HG02840 (cell line): Measurements from ENCODE around the gene TBC1D14.
"Not testable (repeated sequence)": the region's sequence is repeated elsewhere in the genome, so short reads cannot be mapped to it uniquely, and the experiment has no call there.

Experiments
- ATAC-seq: cut with Tn5 transposase; IDR thresholded peaks from one replicate; pipeline ENCODE4 v1.9.1; 2021; ENCODE audit warnings: mild to moderate bottlenecking, moderate library complexity, moderate number of reproducible peaks; ENCODE audit not compliant: unreplicated experiment, low FRiP score

The TBC1D14 gene

DNA sequence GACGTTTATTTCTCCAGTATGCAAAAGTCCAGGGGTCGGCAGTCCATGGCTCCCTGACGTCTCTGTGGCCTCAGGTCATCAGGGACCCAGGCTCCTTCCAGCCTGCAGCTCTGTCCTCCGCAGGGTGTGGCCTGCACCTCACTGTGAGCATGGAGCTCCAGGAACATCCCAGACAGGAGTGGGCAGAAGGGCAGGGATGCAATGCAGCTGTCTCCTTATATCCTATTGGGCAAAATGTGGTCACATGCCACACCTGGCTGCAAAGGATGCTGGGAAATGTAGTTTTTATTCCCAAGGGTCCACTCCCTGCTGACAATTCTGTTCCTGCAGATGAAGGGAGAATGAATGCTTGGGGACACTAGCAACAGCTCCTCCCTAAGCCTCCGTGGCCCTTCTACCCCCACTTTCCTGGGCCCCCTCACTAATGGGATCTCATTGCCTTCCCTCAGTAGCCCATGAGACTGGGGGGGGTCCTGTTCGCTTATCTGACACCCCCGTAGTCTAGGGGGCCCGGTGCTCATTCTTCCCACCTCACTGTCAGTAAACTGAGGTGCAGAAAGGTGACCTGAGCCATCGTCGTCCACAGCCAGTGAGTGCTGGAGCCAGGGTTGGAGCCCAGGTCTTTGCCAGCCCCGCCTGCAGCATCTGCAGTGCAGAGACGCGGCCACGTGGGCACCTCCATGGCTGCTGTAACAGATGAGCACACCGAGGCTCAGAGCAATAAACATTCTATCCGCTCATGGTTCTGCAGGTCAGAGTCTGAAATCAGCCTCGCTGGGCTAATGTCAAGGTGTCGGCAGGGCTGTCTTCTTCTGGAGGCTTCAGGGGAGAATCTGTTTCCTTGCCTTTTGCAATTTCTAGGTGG lies 164.1 kb downstream of the TBC1D14 start:
- no peak for ATAC-seq

DNA sequence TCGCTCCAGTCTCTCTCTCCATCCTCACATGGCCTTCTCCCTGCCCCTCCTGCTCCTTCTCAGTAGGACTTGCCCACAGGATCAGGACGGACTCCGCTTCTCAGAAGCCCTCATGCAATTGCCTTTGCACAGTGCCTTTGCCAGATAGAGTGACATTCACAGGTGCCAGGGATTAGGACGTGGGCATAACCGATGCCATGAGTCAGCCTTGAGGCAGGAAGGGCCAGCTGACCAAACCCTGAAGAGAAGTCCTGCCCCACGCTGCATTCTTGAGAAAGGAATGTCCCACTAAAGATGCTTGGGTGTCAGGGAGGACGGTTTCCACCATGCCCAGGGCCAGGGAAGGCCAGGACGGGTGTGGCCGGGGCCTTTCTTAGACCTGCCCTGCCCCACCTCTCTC lies 164.8 kb downstream of the TBC1D14 start:
- no peak for ATAC-seq

DNA sequence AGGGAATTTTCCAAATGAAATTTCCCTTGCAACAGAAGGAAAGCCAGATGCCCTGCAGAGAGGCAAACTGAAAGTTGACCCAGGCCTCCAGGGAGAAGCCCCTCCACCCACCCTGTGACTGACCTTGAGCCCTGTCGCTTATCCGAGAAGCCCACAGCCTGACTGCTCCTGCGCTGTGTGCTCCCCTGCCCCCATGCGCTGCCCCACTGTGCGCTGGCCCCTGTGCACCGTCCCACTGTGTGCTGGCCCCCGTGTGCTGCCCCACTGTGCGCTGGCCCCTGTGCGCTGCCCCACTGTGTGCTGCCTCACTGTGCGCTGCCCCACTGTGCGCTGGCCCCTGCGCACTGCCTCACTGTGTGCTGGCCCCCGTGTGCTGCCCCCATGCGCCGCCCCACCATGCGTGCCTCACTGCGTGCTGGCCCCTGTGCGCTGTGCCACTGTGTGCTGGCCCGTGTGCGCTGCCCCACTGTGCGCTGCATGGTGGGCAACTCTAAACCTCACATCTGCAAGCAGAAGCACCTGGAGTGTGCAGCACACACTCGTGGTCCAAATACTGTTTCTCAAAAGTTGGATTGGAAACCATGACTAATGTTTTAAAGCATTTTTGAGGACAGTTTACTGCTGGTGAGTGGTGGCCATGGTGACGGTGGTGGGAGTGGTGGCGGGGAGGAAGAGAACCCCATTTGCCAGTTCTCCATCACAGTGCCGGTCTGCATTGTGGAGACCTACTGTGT lies 166.5 kb downstream of the TBC1D14 start:
- no peak for ATAC-seq

DNA sequence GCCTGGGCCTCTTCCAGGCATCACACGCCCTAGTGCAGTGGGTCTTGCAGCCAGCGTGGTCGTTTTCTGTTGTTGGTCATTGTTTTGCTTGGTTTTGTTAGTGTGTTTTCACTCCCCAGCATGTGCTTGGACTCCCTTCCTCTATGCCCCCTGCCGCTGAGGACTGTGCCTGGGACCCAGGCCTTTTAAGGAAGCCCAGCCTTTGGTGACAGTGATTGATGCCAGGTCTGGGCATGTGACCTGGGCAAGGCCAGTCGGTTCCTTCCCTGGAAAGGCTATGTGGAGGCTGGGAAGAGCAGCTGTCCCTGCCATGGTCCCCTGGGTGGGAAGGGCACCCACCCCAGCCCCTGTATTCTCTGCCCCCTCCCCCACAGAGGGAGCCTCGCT lies 167.1 kb downstream of the TBC1D14 start:
- no peak for ATAC-seq

DNA sequence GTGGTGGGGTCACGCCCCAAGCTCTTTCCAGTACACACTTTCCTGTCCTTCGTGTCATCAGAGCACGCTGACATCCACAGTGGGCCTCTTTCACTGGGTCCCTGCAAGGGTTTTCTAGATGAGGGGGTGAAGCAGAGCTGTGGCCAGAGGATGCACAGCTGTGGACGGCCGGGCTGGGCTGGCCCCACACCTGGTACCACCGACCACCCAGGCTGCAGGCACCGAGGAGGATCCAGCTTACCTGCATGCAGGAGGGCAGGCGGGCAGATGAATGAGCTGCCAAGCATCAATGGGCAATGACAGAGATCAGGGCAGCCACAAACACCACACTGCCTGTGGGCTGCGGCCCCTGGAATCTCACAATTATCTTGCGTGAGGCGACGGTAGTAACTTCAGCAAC lies 167.7 kb downstream of the TBC1D14 start:
- ATAC-seq: no peak

DNA sequence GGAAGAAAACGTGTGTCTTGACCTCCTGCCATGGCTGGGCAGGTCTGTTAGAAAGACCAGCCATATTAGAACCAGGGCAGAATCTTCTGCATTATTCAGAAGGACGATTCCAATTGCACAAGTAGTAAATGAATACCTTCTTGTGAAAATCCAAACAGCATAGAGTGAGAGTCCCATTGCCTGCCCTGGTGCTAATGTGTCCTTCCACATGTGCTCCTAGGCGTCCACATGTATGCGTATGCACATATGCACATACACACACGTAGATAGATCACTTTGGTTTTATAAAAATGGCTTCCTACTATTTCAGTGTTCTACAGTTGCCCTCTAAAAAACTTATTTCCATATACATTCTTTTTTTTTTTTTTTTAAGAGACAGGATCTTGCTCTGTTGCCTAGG lies 168.4 kb downstream of the TBC1D14 start:
- no peak for ATAC-seq

DNA sequence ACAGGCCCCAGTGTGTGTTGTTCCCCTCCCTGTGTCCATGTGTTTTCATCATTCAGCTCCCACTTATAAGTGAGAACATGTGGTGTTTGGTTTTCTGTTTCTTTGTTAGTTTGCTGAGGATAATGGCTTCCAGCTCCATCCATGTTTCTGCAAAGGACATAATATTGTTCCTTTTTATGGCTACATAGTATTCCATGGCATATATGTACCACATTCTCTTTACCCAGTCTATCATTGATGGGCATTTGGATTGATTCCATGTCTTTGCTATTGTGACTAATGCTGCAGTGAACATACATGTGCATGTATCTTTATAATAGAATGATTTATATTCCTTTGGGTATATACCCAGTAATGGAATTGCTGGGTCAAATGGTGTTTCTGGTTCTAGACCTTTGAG lies 169.9 kb downstream of the TBC1D14 start:
- not testable (repeated sequence) for ATAC-seq

DNA sequence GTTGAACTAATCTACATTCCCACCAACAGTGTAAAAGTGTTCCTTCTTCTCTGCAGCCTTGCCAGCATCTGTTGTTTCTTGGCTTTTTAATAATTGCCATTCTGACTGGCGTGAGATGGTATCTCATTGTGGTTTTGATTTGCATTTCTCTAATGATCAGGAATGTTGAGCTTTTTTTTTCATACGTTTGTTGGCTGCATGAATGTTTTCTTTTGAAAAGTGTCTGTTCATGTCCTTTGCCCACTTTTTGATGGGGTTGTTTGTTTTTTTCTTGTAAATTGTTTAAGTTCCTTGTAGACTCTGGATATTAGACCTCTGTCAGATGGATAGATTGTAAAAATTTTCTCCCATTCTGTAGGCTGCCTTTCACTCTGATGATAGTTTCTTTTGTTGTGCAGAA lies 170.3 kb downstream of the TBC1D14 start:
- ATAC-seq: not testable (repeated sequence)
